ENCODE data around the gene LAG3.

DNA sequence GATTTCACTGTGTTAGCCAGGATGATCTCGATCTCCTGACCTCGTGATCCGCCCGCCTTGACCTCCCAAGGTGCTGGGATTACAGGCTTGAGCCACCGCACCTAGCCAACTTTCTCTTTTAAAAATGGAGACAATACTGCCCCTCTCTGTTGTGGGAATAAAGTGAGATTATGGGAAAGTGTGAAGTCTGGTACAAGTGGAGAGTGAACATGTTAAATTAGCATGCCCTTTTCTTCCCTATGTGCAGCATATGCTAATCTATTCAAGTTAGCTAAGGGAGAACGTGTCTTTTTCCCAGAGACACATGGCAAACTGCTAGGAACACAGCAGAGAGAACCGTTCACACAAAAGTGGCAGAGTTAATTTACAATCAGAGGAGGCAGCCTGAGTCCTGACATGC, 47.0 kb upstream of the LAG3 start:
- TF ChIP-seq CTCF (conservative IDR thresholded peaks at IDR 0.05; ENCODE audit: low read length), result no peak
- TF ChIP-seq EZH2phosphoT487 (IDR thresholded peaks at IDR 0.05; ENCODE audit: borderline replicate concordance), result no peak

All from Loucy (cell line).